Hepatocyte (in vitro differentiated cells): Measurements from ENCODE around the gene MUC5AC. TPM values are rescaled to one million over a fixed set of nuclear protein-coding genes. Genes with fewer than 3 reads are reported as not detected.
"Not testable (repeated sequence)": the region's sequence is repeated elsewhere in the genome, so short reads cannot be mapped to it uniquely, and the experiment has no call there.

Source experiments
- DNase-seq: peaks from one replicate; pipeline ENCODE4 v3.0.0-alpha.2; 2016; ENCODE audit warnings: low spot score
- H2AFZ ChIP-seq: fragments of 200-600 bp; sonication (generic); 2 replicates; pipeline ENCODE4 v1.6.0; 2016; ENCODE audit warnings: antibody characterized with exemption, mild to moderate bottlenecking
- H3K27ac ChIP-seq: fragments of 200-600 bp; sonication (generic); 2 replicates; pipeline ENCODE4 v1.5.1; 2016; ENCODE audit warnings: mild to moderate bottlenecking
- H3K27me3 ChIP-seq: fragments of 200-600 bp; sonication (generic); 2 replicates; pipeline ENCODE4 v1.6.1; 2016
- H3K36me3 ChIP-seq: fragments of 200-600 bp; sonication (generic); replicated peaks from 2 replicates; pipeline ENCODE4 v1.5.1; 2016; ENCODE audit warnings: low read depth; ENCODE audit not compliant: insufficient read depth
- H3K4me1 ChIP-seq: fragments of 200-600 bp; sonication (generic); 2 replicates; pipeline ENCODE4 v1.5.1; 2016; ENCODE audit warnings: mild to moderate bottlenecking, moderate library complexity; ENCODE audit not compliant: insufficient read depth
- H3K4me2 ChIP-seq: fragments of 200-600 bp; sonication (generic); 2 replicates; pipeline ENCODE4 v1.6.0; 2016
- H3K4me3 ChIP-seq: fragments of 200-600 bp; sonication (generic); 2 replicates; pipeline ENCODE4 v1.5.1; 2016; ENCODE audit warnings: mild to moderate bottlenecking
- H3K79me2 ChIP-seq: fragments of 200-600 bp; sonication (generic); 2 replicates; pipeline ENCODE4 v1.6.0; 2017; ENCODE audit warnings: mild to moderate bottlenecking
- H3K9me2 ChIP-seq: fragments of 200-600 bp; sonication (generic); replicated peaks from 2 replicates; pipeline ENCODE4 v1.6.0; 2017; ENCODE audit warnings: mild to moderate bottlenecking; ENCODE audit not compliant: insufficient read depth
- H3K9me3 ChIP-seq: fragments of 200-600 bp; sonication (generic); 2 replicates; pipeline ENCODE4 v1.5.1; 2016; ENCODE audit warnings: low read depth, mild to moderate bottlenecking
- H4K20me1 ChIP-seq: fragments of 200-600 bp; sonication (generic); 2 replicates; pipeline ENCODE4 v1.6.0; 2016; ENCODE audit warnings: mild to moderate bottlenecking; ENCODE audit not compliant: insufficient read depth, poor library complexity, severe bottlenecking
- EZH2 ChIP-seq: fragments of 200-600 bp; sonication (generic); IDR thresholded peaks from 2 replicates; pipeline ENCODE4 v1.6.1; 2016; ENCODE audit warnings: antibody characterized with exemption, mild to moderate bottlenecking, borderline replicate concordance
- EZH2phosphoT487 ChIP-seq: fragments of 200-600 bp; sonication (generic); IDR thresholded peaks from one replicate; pipeline ENCODE4 v1.6.1; 2018; ENCODE audit warnings: antibody characterized with exemption, mild to moderate bottlenecking, low read depth, moderate library complexity; ENCODE audit not compliant: unreplicated experiment, severe bottlenecking
- WGBS: methylation state at CpG from one replicate; pipeline ENCODE4 v1.1.6; 2016; ENCODE audit warnings: low lambda C conversion rate; ENCODE audit errors: missing lambda C conversion rate; 5-methylcytosine and 5-hydroxymethylcytosine counted together
- polyA plus RNA-seq: library from polyadenylated mRNA; unstranded; fragments of >200 nt; fragmentation: Nextera tagmentation; extraction: Ambion mirVana; gene quantifications from 2 replicates; pipeline ENCODE4 v1.2.1, GENCODE V29; 2016
- total RNA-seq: library from RNA; depleted of rRNA; stranded (reverse); fragments of >200 nt; gene quantifications from 2 replicates; pipeline ENCODE4 v1.2.3, GENCODE V29; 2014
- TF ChIP-seq, protein P1 (sequence below): fragments of 200-600 bp; sonication (generic); IDR thresholded peaks from 2 replicates; pipeline ENCODE4 v1.5.1; 2016; ENCODE audit warnings: antibody characterized with exemption, mild to moderate bottlenecking; ENCODE audit not compliant: poor library complexity

Gene MUC5AC
- total and polyA plus RNA-seq, 2 experiments from 2014 or later, result 0.07 to 0.08 TPM

DNA sequence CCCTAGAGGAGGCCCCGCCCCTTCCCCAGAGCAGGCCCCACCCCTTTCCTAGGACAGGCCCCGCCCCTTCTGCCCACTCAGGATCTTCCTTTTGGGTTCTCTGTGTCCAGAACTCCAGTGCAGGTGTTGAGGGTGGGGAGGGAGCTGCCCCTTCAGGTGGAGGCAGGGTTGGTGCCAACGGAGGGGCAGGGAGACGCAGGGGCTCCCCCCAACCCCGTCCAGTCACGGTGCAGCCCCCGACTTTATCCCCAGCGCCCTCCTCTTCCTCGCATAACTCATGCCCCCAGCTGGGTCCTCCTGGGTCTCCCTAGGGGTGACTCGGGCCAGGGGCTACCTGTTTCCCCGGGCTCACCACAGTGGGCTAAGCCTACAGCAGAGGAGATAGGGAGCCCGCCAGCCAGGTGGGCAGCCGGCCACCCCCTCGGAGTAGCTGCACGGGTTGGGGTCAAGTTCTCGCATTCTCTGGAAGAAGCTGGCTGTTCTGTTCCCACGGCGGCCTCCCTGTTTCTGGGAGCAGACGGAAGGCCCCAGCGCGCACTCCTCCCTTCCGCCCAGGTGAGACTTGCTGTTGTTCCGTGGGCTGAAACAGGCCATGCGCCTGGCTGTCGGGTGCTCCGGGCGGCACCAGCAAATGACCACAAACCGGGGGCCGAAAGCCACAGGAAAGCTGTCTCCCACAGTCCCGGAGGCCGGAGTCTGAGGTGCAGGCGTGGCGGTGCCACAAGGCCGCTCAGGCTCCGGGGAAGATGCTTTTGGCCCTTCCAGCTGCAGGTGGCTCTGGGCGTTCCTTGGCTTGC lies 44.1 kb upstream of the MUC5AC start:
- no peaks in the 10 kb centered on the region for H3K79me2 ChIP-seq
- H3K9me3 ChIP-seq, result no peaks in the 10 kb centered on the region
- H3K27me3 ChIP-seq, result no peaks in the 10 kb centered on the region
- 88% methylated on average over 33 of the region's 36 CpGs for WGBS
- H3K4me2 ChIP-seq, result no peak overlapping the region
- no peaks in the 10 kb centered on the region for H4K20me1 ChIP-seq
- TF ChIP-seq EZH2 (no peak), EZH2phosphoT487 (no peak)
- TF ChIP-seq, protein P1, sequence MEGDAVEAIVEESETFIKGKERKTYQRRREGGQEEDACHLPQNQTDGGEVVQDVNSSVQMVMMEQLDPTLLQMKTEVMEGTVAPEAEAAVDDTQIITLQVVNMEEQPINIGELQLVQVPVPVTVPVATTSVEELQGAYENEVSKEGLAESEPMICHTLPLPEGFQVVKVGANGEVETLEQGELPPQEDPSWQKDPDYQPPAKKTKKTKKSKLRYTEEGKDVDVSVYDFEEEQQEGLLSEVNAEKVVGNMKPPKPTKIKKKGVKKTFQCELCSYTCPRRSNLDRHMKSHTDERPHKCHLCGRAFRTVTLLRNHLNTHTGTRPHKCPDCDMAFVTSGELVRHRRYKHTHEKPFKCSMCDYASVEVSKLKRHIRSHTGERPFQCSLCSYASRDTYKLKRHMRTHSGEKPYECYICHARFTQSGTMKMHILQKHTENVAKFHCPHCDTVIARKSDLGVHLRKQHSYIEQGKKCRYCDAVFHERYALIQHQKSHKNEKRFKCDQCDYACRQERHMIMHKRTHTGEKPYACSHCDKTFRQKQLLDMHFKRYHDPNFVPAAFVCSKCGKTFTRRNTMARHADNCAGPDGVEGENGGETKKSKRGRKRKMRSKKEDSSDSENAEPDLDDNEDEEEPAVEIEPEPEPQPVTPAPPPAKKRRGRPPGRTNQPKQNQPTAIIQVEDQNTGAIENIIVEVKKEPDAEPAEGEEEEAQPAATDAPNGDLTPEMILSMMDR, result no peak
- no peak overlapping the region for H3K27ac ChIP-seq
- DNase-seq, result no peak
- H2AFZ ChIP-seq, result no peak overlapping the region
- H3K4me3 ChIP-seq, result no peak overlapping the region
- no peaks in the 10 kb centered on the region for H3K4me1 ChIP-seq
- H3K9me2 ChIP-seq, result no peaks in the 10 kb centered on the region
- no peaks in the 10 kb centered on the region for H3K36me3 ChIP-seq

DNA sequence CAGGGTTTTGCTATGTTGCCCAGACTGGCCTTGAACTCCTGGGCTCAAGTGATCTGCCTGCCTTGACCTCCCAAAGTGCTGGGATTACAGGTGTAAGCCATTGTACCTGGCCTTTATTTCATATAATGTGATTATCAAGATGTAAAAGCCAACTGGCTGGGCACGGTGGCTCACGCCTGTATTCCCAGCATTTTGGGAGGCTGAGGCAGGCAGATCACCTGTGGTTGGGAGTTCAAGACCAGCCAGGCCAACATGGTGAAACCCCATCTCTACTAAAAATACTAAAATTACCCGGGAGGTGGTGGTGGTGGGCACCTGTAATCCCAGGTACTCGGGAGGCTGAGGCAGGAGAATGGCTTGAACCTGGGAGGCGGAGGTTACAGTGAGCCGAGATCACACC lies 42.5 kb upstream of the MUC5AC start:
- not testable (repeated sequence) for H3K4me3 ChIP-seq, H3K4me2 ChIP-seq, H3K9me3 ChIP-seq, DNase-seq, H2AFZ ChIP-seq, H3K79me2 ChIP-seq, H3K36me3 ChIP-seq, H3K9me2 ChIP-seq, H3K4me1 ChIP-seq, H4K20me1 ChIP-seq, H3K27ac ChIP-seq, H3K27me3 ChIP-seq
- 86% methylated on average over 6 of the region's 6 CpGs for WGBS

DNA sequence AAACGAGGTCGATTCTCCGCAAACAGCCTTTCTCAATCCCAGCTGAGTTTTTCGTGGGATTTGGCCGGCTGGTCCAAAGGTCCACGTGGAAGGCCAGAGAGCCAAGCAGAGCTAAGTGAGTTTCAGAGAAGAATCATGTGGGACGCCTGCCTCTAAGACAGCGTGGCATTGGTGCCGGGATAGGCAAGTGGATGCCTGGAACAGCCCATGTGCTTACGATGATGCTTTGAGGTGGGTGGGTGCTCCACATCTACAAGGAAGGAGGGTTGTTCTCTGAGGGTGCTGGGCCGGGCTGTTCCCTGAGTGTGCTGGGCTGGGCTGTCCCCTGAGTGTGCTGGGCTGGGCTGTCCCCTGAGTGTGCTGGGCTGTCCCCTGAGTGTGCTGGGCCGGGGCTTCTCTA lies 41.6 kb upstream of the MUC5AC start:
- WGBS, result 90% methylated on average over 12 of the region's 12 CpGs
- Histone ChIP-seq H2AFZ (no peak overlapping the region), H3K27ac (no peak overlapping the region), H3K9me3 (no peaks in the 10 kb centered on the region), H4K20me1 (no peaks in the 10 kb centered on the region), H3K27me3 (no peaks in the 10 kb centered on the region), H3K4me3 (no peak overlapping the region), H3K79me2 (no peaks in the 10 kb centered on the region), H3K36me3 (no peaks in the 10 kb centered on the region), H3K4me2 (no peak overlapping the region), H3K4me1 (no peaks in the 10 kb centered on the region), H3K9me2 (no peaks in the 10 kb centered on the region)
- no peak for DNase-seq
- no peak for TF ChIP-seq EZH2
- TF ChIP-seq EZH2phosphoT487, result no peak
- TF ChIP-seq, protein P1, result no peak

DNA sequence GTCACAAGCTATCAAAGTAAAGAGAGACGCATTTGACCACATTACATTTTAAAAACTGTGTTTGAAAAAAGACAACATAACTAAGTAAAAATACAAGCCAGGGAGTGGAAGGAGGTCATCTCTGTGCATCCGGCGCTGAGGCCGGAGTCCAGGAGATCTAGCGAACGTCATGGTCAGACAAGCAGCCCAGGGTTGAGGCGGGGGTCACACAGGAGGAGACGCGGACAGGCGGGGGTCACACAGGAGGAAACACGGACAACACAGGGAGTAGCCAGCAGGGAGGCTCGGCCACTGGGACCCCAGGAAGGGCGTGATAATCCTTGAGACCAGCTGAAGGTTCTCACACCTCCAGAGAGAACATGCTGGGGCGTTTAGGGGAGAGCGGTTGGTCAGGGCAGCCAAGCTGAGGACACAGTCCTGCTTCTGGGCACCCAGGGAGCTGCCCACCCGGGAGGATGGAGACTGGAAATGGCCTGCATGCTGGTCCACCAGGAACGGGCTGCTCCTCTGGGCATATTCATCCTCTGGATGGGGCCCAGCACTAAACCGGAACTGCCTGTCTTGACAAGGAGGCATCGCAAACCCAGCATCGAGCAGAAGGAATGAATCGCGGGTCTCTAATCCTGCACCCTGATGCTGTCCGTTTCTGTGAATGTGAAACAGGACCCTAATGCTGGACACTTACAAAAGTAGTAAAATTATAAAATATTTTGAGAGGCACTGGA lies 40.9 kb upstream of the MUC5AC start:
- Histone ChIP-seq H3K9me3 (no peaks in the 10 kb centered on the region), H3K79me2 (no peaks in the 10 kb centered on the region), H3K4me1 (no peaks in the 10 kb centered on the region), H4K20me1 (no peaks in the 10 kb centered on the region), H3K27me3 (no peaks in the 10 kb centered on the region), H3K9me2 (no peaks in the 10 kb centered on the region), H2AFZ (no peak overlapping the region), H3K4me3 (no peak overlapping the region), H3K36me3 (no peaks in the 10 kb centered on the region), H3K27ac (no peak overlapping the region), H3K4me2 (no peak overlapping the region)
- no peak for DNase-seq
- 81% methylated on average over 23 of the region's 23 CpGs for WGBS
- TF ChIP-seq, protein P1, result no peak
- TF ChIP-seq EZH2phosphoT487 (no peak), EZH2 (no peak)
